Loucy (cell line): ENCODE data around the gene GALT.

Experiments used
- CTCF ChIP-seq: fragments of 200-600 bp; sonication (generic); conservative IDR thresholded peaks from 2 replicates; pipeline ENCODE4 v1.5.1; 2014; ENCODE audit warnings: mild to moderate bottlenecking, antibody characterized with exemption, low read length
- EZH2phosphoT487 ChIP-seq: fragments of 200-600 bp; IDR thresholded peaks from 2 replicates; pipeline ENCODE4 v1.6.1; 2018; ENCODE audit warnings: antibody characterized with exemption, mild to moderate bottlenecking, moderate library complexity, borderline replicate concordance

- TF ChIP-seq CTCF (no peak), EZH2phosphoT487 (no peak)
Observed at GRCh38 chr9:34655394-34655793, 8.9 kb downstream of the GALT start.
